Measurements from ENCODE around the gene FAM83D. TPM values are rescaled to one million over a fixed set of nuclear protein-coding genes. Genes with fewer than 3 reads are reported as not detected.

The FAM83D gene
- total RNA-seq, 4 donors from 2014 or later: 3.9 to 15.8 (median 11.6) TPM

GRCh38 chr20:38892091-38892981 is 33.9 kb upstream of the FAM83D start:
- TF ChIP-seq POLR2AphosphoS5 (IDR thresholded peaks at IDR 0.05): no peak
- no peak for TF ChIP-seq POLR2A (IDR thresholded peaks at IDR 0.05)
- no peak for TF ChIP-seq CTCF (IDR thresholded peaks at IDR 0.05)
- no peak for TF ChIP-seq EP300 (IDR thresholded peaks at IDR 0.05)
- 82% methylated on average over 11 of the region's 11 CpGs for WGBS

GRCh38 chr20:38893056-38893564 is 33.1 kb upstream of the FAM83D start:
- DNase-seq (ENCODE audit: low spot score in 2 of 2): no peak
- Histone ChIP-seq H3K27me3 (peaks cover 8% of the 10 kb centered on the region), H3K9me3 (no peaks in the 10 kb centered on the region), H3K4me1 (peaks cover 13% of the 10 kb centered on the region), H3K4me3 (no peak overlapping the region), H3K27ac (no peak overlapping the region), H3K36me3 (no peaks in the 10 kb centered on the region)
- no peak for TF ChIP-seq POLR2A (IDR thresholded peaks at IDR 0.05)
- no peak for TF ChIP-seq POLR2AphosphoS5 (IDR thresholded peaks at IDR 0.05)
- no peak for TF ChIP-seq EP300 (IDR thresholded peaks at IDR 0.05)
- TF ChIP-seq CTCF (IDR thresholded peaks at IDR 0.05): no peak
- WGBS: 35% methylated on average over 6 of the region's 6 CpGs

More at GRCh38 chr20:38892091-38892981, 33.9 kb upstream of the FAM83D start:
- H3K27ac ChIP-seq: no peak overlapping the region
- no peaks in the 10 kb centered on the region for H3K36me3 ChIP-seq
- no peaks in the 10 kb centered on the region for H3K9me3 ChIP-seq
- no peak for DNase-seq (ENCODE audit: low spot score in 2 of 2)
- no peak overlapping the region for H3K4me3 ChIP-seq
- H3K4me1 ChIP-seq: peaks cover 13% of the 10 kb centered on the region
- peaks cover 8% of the 10 kb centered on the region for H3K27me3 ChIP-seq

GRCh38 chr20:38893565-38894090 is 32.6 kb upstream of the FAM83D start:
- Histone ChIP-seq H3K4me1 (peaks cover 13% of the 10 kb centered on the region), H3K36me3 (no peaks in the 10 kb centered on the region), H3K9me3 (no peaks in the 10 kb centered on the region), H3K27me3 (peaks cover 8% of the 10 kb centered on the region), H3K27ac (no peak overlapping the region), H3K4me3 (peak overlapping the region; percentile 25)
- DNase-seq (ENCODE audit: low spot score in 2 of 2): no peak
- WGBS: 8% methylated on average over 17 of the region's 25 CpGs
- no peak for TF ChIP-seq EP300 (IDR thresholded peaks at IDR 0.05)
- TF ChIP-seq POLR2A (IDR thresholded peaks at IDR 0.05): no peak
- peak; percentile 24 to 96 for TF ChIP-seq CTCF (IDR thresholded peaks at IDR 0.05)

- H3K27ac ChIP-seq: no peak overlapping the region
- no peaks in the 10 kb centered on the region for H3K36me3 ChIP-seq
- H3K9me3 ChIP-seq: no peaks in the 10 kb centered on the region
- H3K4me1 ChIP-seq: peaks cover 13% of the 10 kb centered on the region
- H3K4me3 ChIP-seq: peak overlapping the region; percentile 25
- H3K27me3 ChIP-seq: peaks cover 6% of the 10 kb centered on the region
- TF ChIP-seq CTCF (IDR thresholded peaks at IDR 0.05) (no peak), EP300 (IDR thresholded peaks at IDR 0.05) (no peak), POLR2A (IDR thresholded peaks at IDR 0.05) (no peak), POLR2AphosphoS5 (IDR thresholded peaks at IDR 0.05) (no peak)
- DNase-seq (ENCODE audit: low spot score in 2 of 2): no peak
- 25% methylated on average over 23 of the region's 30 CpGs for WGBS
Observed at GRCh38 chr20:38894091-38894847, 31.9 kb upstream of the FAM83D start.
